ENCODE measurements around the gene CYP27A1.

DNA sequence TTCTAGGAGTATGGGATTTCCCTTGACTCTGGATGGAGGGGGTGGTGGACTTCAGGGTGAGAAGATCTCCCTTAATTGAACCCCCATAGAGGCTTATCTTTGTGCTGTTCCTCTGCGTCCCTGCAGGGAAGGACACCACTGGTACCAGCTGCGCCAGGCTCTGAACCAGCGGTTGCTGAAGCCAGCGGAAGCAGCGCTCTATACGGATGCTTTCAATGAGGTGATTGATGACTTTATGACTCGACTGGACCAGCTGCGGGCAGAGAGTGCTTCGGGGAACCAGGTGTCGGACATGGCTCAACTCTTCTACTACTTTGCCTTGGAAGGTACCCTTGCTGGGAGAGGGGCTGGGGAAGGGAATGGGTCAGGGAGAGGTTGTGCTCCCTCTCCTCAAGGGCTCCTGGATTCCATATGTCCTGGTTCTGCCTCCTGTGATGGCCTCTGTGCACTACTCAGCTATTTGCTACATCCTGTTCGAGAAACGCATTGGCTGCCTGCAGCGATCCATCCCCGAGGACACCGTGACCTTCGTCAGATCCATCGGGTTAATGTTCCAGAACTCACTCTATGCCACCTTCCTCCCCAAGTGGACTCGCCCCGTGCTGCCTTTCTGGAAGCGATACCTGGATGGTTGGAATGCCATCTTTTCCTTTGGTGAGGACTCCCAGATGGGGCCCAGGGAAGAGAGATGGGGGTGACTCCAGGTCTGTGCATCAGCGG is 30.3 kb downstream of the CYP27A1 start:
- TF ChIP-seq CREB1 (IDR thresholded peaks at IDR 0.05), result no peak
- TF ChIP-seq, protein P1, sequence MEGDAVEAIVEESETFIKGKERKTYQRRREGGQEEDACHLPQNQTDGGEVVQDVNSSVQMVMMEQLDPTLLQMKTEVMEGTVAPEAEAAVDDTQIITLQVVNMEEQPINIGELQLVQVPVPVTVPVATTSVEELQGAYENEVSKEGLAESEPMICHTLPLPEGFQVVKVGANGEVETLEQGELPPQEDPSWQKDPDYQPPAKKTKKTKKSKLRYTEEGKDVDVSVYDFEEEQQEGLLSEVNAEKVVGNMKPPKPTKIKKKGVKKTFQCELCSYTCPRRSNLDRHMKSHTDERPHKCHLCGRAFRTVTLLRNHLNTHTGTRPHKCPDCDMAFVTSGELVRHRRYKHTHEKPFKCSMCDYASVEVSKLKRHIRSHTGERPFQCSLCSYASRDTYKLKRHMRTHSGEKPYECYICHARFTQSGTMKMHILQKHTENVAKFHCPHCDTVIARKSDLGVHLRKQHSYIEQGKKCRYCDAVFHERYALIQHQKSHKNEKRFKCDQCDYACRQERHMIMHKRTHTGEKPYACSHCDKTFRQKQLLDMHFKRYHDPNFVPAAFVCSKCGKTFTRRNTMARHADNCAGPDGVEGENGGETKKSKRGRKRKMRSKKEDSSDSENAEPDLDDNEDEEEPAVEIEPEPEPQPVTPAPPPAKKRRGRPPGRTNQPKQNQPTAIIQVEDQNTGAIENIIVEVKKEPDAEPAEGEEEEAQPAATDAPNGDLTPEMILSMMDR (IDR thresholded peaks at IDR 0.05; ENCODE audit: control extremely low read depth in 1 of 3, insufficient read depth in 1 of 3, low read depth in 1 of 3, low read length in 3 of 3), result no peak
- TF ChIP-seq JUN (IDR thresholded peaks at IDR 0.05; ENCODE audit: low read depth, low read length), result no peak
- no peak for TF ChIP-seq CHD2 (IDR thresholded peaks at IDR 0.05; ENCODE audit: low read length)
